ENCODE results near the gene STK35. TPM values are rescaled to one million over a fixed set of nuclear protein-coding genes. Genes with fewer than 3 reads are reported as not detected.

The STK35 gene
- total RNA-seq, 4 donors from 2014 or later: 24.3 to 39.6 (median 36.3) TPM

DNA sequence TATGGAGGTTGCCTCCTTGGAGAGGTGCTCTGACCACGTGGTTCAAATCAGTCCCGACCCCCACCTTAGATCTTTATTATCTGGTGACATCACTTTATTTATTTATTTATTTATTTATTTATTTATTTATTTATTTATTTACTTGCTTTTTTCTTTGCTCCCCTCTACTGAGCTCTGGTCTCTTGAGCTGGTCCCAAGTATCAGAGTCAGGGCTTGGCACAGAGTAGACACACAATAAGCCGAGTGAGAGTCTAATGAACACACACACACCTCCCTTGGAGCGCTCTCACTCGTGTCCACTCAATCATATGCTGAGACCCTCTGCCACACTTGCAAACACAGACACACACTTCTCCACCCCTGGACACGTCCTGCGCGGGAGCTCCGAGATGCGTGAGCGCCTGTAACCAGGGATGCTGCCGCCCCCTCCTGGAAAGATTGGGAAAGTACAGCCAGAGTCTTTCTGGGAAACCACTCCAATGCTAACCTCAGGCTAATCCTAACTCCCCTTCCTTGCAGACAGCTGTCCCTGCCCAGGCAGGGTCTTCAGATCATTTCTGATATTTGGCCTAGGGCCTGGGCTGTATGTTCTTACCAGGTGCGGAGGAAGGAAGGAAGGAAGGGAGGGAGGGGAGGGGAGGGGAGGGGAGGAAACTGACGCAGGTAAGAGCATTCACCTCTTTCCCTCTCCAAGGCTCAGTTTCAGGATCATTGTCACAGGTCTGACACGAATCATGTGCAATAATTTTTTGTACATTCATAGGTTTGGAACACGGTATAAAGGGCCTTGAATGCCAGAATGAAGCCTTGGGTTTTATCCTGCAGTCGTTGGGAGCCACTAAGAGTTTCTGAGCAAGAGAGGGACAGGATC, 70.9 kb downstream of the STK35 start:
- no peaks in the 10 kb centered on the region for H3K27me3 ChIP-seq
- no peaks in the 10 kb centered on the region for H3K36me3 ChIP-seq
- H3K4me3 ChIP-seq: no peak overlapping the region
- peak; percentile 69 to 88 (median 70) for DNase-seq
- no peak overlapping the region for H3K27ac ChIP-seq
- H3K9me3 ChIP-seq: no peaks in the 10 kb centered on the region
- no peaks in the 10 kb centered on the region for H3K4me1 ChIP-seq
- TF ChIP-seq, protein P1, sequence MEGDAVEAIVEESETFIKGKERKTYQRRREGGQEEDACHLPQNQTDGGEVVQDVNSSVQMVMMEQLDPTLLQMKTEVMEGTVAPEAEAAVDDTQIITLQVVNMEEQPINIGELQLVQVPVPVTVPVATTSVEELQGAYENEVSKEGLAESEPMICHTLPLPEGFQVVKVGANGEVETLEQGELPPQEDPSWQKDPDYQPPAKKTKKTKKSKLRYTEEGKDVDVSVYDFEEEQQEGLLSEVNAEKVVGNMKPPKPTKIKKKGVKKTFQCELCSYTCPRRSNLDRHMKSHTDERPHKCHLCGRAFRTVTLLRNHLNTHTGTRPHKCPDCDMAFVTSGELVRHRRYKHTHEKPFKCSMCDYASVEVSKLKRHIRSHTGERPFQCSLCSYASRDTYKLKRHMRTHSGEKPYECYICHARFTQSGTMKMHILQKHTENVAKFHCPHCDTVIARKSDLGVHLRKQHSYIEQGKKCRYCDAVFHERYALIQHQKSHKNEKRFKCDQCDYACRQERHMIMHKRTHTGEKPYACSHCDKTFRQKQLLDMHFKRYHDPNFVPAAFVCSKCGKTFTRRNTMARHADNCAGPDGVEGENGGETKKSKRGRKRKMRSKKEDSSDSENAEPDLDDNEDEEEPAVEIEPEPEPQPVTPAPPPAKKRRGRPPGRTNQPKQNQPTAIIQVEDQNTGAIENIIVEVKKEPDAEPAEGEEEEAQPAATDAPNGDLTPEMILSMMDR (IDR thresholded peaks at IDR 0.05): peak; percentile 58 to 89 (median 82)
- no peak for TF ChIP-seq POLR2A (IDR thresholded peaks at IDR 0.05)

DNA sequence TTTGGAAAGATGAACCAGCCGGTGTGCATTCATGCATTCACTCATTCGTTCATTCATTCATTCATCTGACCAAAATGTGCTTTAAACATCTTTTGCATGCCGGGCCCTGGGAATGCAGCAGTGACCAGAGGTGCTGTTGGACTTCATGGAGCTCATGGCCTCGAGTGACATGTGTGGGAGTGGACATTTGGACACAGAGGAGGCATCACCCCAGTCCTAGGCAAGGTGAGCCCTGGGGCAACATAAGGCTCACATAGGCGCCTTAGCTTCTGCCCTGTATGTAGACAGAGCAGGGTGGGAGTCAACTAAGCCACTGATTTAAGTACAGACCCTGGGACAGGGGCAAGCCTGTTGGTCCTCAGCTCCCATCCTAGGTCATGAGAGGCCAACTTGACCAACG, 71.6 kb downstream of the STK35 start:
- H3K4me3 ChIP-seq: no peak overlapping the region
- no peaks in the 10 kb centered on the region for H3K9me3 ChIP-seq
- no peak for DNase-seq
- H3K4me1 ChIP-seq: no peaks in the 10 kb centered on the region
- H3K36me3 ChIP-seq: no peaks in the 10 kb centered on the region
- H3K27me3 ChIP-seq: no peaks in the 10 kb centered on the region
- no peak for TF ChIP-seq POLR2A (IDR thresholded peaks at IDR 0.05)
- TF ChIP-seq, protein P1 (IDR thresholded peaks at IDR 0.05): no peak
- H3K27ac ChIP-seq: no peak overlapping the region

DNA sequence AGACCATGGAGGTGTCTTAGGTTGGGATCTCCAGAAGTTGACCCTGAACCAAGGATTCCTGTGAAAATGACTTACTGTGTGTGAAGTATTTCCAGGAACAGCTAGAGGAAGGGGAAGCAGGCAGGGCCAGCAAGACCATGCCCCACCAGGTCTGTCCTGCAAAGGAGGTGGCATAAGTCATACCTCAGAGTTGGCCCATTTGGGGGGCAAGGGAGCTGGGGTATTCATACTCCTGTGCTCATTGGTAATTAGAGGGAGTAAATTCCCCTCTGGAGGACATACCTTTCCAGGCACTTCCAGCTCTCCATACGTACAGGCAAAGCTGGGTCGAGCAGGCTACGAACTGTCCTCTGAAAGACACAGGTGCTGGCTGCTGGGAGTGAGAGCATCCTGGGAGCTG, 72.4 kb downstream of the STK35 start:
- no peak for TF ChIP-seq POLR2A (IDR thresholded peaks at IDR 0.05)
- TF ChIP-seq, protein P1 (IDR thresholded peaks at IDR 0.05): no peak
- Histone ChIP-seq H3K4me3 (no peak overlapping the region), H3K36me3 (no peaks in the 10 kb centered on the region), H3K9me3 (no peaks in the 10 kb centered on the region), H3K27me3 (no peaks in the 10 kb centered on the region), H3K4me1 (no peaks in the 10 kb centered on the region), H3K27ac (no peak overlapping the region)
- DNase-seq: no peak

DNA sequence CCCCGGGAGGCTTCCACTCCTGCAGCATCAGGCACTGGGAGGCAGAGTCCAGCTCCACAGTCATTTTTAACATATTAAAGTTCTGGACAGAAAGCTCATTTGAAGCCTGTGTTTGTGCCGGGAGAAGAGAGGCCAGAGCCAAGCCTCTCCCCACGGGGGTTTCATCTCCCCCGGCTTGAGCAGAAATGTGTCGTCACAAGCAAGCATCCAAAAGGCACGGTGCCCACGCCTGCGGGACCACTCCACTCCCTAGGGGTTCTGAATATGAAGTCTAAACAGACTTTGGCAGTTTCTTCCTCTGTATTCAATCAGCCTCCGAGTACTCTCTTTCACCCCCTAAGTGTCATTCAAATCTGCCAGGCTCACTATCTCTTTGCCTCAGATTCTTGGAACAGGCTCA, 75.3 kb downstream of the STK35 start:
- DNase-seq: no peak
- H3K4me3 ChIP-seq: no peak overlapping the region
- no peaks in the 10 kb centered on the region for H3K9me3 ChIP-seq
- no peaks in the 10 kb centered on the region for H3K4me1 ChIP-seq
- H3K27me3 ChIP-seq: no peaks in the 10 kb centered on the region
- no peak overlapping the region for H3K27ac ChIP-seq
- TF ChIP-seq POLR2A (IDR thresholded peaks at IDR 0.05): no peak
- no peaks in the 10 kb centered on the region for H3K36me3 ChIP-seq

DNA sequence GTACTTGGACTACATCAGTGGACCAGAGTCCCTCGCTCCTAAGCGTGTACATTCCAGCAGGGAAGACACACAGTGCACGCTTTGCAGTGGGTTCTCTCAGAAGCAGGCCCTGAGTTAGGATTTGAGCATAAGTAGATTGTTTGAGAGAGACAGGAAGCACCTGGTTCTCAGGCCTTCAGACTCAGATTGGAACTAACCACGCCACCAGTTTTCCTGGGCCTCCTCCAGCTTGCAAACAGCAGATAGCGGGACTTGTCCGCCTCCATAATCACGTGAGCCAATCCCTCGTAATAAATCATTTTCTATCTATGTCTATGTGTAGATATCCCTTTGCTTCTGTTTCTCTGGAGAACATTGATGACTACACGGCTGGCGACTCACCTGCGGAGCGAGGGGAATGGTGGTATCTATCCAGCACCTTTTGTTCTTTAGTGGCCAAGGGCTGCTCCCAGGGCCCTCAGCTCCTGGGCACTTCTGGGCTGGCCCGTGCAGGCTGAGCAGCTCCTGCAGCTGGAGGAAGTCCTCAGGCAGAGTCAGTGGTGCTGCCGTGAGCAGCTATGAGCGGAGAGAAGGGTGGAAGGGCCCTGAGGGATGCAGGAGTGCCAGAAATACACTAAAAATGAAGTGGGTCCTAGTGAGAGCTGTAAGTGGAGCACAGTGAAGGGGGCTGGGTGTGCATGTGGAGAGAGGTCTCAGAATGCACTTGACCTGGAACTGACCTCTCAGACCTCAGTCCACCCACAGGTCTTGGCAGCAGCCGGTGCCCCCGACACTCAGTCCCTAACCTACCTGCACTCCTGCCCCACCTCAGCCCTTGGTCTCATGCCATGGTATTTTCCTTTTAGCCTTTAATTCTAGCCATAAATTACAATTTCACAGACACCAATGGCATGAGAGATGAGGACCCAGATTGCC, 76.9 kb downstream of the STK35 start:
- H3K27me3 ChIP-seq: no peaks in the 10 kb centered on the region

More for the DNA sequence above, 76.9 kb downstream of the STK35 start:
- H3K9me3 ChIP-seq: no peaks in the 10 kb centered on the region
- no peaks in the 10 kb centered on the region for H3K36me3 ChIP-seq
- no peak for DNase-seq
- no peak for TF ChIP-seq POLR2A (IDR thresholded peaks at IDR 0.05)
- TF ChIP-seq, protein P1 (IDR thresholded peaks at IDR 0.05): no peak
- H3K4me3 ChIP-seq: no peak overlapping the region
- no peaks in the 10 kb centered on the region for H3K4me1 ChIP-seq
- H3K27ac ChIP-seq: no peak overlapping the region

Measured in Peyer's patch (tissue), 4 donors.